ENCODE results near the gene L2HGDH. TPM values are rescaled to one million over a fixed set of nuclear protein-coding genes. Genes with fewer than 3 reads are reported as not detected.

Gene L2HGDH
- total and polyA plus RNA-seq, 9 of the 15 experiments (the other 6 are each of a cell fraction or from before 2014, with no cell fraction given) = 1.7 to 16.1 (median 10.5) TPM

DNA sequence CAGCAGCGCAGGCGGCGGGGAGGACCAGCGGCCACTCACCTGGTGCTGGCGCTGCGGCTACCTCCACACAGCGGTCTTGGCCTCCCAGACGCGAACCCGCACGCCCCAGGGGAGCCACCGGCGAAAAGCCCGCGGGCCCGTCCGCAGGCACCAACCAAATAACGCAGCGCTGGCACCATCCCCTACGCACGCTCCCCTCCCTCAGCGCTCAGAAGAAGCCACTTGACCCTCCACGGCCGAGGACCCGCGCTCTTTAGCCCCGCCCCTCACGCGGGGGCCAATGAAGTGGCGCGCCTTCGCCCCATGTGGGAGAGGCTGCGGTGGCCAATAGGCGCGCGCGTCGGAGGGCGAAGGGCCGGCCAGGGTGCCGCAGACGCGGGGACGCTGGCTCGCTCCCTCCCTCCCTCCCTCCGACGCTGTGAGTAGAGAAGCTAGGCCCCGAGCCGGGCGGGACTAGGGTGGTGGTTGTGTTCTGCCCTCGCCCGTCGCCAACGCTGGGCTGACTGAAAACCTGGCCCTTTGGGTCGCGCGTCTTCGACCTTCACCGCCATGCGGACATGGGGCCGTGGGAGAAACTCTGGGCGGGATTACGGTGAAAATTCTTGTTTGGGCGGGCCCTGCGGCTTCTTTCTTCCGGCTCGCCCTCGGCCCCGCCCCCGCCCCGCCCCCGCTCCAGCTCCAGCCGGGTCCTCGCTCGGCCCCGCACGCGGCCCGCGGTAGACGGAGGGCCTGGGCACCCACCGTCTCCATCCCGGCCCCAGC lies at the start of gene L2HGDH, which contains the start of gene DMAC2L (continued):
- no peak for TF ChIP-seq CHD1 (IDR thresholded peaks at IDR 0.05; ENCODE audit: low read length)
- peak; percentile 32 for TF ChIP-seq TAF1 (IDR thresholded peaks at IDR 0.05; ENCODE audit: control insufficient read depth, extremely low read depth, insufficient read depth, low read length, severe bottlenecking)
- TF ChIP-seq, protein P1, sequence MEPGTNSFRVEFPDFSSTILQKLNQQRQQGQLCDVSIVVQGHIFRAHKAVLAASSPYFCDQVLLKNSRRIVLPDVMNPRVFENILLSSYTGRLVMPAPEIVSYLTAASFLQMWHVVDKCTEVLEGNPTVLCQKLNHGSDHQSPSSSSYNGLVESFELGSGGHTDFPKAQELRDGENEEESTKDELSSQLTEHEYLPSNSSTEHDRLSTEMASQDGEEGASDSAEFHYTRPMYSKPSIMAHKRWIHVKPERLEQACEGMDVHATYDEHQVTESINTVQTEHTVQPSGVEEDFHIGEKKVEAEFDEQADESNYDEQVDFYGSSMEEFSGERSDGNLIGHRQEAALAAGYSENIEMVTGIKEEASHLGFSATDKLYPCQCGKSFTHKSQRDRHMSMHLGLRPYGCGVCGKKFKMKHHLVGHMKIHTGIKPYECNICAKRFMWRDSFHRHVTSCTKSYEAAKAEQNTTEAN (CRISPR knock-in tag; IDR thresholded peaks at IDR 0.05) = peak; percentile 71; the same call in 1 of the 2 replicates
- no peak for TF ChIP-seq TCFL5 (CRISPR knock-in tag; conservative IDR thresholded peaks at IDR 0.05)
- TF ChIP-seq, protein P2, sequence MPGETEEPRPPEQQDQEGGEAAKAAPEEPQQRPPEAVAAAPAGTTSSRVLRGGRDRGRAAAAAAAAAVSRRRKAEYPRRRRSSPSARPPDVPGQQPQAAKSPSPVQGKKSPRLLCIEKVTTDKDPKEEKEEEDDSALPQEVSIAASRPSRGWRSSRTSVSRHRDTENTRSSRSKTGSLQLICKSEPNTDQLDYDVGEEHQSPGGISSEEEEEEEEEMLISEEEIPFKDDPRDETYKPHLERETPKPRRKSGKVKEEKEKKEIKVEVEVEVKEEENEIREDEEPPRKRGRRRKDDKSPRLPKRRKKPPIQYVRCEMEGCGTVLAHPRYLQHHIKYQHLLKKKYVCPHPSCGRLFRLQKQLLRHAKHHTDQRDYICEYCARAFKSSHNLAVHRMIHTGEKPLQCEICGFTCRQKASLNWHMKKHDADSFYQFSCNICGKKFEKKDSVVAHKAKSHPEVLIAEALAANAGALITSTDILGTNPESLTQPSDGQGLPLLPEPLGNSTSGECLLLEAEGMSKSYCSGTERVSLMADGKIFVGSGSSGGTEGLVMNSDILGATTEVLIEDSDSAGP (CRISPR knock-in tag; IDR thresholded peaks at IDR 0.05) = no peak

DNA sequence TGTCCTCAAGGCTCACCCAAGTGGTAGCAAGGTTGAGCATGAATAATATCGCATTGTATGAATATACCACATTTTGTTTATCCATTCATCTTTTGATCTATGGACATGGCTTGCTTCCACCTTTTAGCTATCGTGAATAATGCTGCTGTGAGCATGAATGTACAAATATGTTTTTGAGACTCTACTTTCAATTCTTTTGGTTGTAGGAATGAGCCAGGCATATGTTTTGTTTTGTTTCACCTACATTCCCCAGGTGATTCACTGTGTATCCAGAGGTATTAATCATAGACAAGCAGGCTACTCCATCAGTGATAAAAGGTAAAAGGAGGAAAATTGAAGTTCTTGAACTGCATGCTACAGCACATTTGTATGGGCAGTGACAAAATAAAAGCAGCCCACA lies 48.8 kb upstream of the L2HGDH start:
- H3K4me3 ChIP-seq = no peak overlapping the region
- H3K4me2 ChIP-seq (ENCODE audit: insufficient read depth, low read length) = no peak overlapping the region
- H3K79me2 ChIP-seq (ENCODE audit: control insufficient read depth, insufficient read depth, low read length) = no peaks in the 10 kb centered on the region
- ATAC-seq (no peak), FAIRE-seq (no peak), DNase-seq (ENCODE audit: extremely low read depth in 1 of 4, low spot score in 3 of 4) (no peak)
- no peak overlapping the region for H2AFZ ChIP-seq (ENCODE audit: low read depth, low read length)
- in situ Hi-C loops (cut with MboI) (no loop called here), intact Hi-C loops (cut with micrococcal nuclease) (no loop called here)
- no peak overlapping the region for H3K9ac ChIP-seq (ENCODE audit: insufficient read depth in 1 of 2, low read depth in 2 of 2, low read length in 2 of 2)
- POLR2A ChIA-PET = interaction anchor here (0.5 kb wide), 1 partner anchor 151 kb away, joined by 3 read pairs; no protein-coding TSS in a partner anchor
- H3K9me3 ChIP-seq (replicated peaks; ENCODE audit: control insufficient read depth, insufficient read depth, low read depth, low read length) = no peaks in the 10 kb centered on the region
- TF ChIP-seq ZBTB17 (CRISPR knock-in tag; IDR thresholded peaks at IDR 0.05) (no peak), ARNT (IDR thresholded peaks at IDR 0.05) (no peak), NRF1 (conservative IDR thresholded peaks at IDR 0.05 in 1 of 2, IDR thresholded peaks at IDR 0.05 in 1 of 2) (no peak), ZNF707 (CRISPR knock-in tag; conservative IDR thresholded peaks at IDR 0.05) (no peak), MCM3 (IDR thresholded peaks at IDR 0.05) (no peak), HIVEP1 (CRISPR knock-in tag; IDR thresholded peaks at IDR 0.05) (no peak), RUNX1 (IDR thresholded peaks at IDR 0.05; ENCODE audit: low read depth) (no peak), FOXA3 (CRISPR knock-in tag; conservative IDR thresholded peaks at IDR 0.05 in 1 of 2, IDR thresholded peaks at IDR 0.05 in 1 of 2) (no peak)
- TF ChIP-seq, protein P3, sequence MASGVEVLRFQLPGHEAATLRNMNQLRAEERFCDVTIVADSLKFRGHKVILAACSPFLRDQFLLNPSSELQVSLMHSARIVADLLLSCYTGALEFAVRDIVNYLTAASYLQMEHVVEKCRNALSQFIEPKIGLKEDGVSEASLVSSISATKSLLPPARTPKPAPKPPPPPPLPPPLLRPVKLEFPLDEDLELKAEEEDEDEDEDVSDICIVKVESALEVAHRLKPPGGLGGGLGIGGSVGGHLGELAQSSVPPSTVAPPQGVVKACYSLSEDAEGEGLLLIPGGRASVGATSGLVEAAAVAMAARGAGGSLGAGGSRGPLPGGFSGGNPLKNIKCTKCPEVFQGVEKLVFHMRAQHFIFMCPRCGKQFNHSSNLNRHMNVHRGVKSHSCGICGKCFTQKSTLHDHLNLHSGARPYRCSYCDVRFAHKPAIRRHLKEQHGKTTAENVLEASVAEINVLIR (CRISPR knock-in tag; IDR thresholded peaks at IDR 0.05) = no peak
- TF ChIP-seq, protein P4, sequence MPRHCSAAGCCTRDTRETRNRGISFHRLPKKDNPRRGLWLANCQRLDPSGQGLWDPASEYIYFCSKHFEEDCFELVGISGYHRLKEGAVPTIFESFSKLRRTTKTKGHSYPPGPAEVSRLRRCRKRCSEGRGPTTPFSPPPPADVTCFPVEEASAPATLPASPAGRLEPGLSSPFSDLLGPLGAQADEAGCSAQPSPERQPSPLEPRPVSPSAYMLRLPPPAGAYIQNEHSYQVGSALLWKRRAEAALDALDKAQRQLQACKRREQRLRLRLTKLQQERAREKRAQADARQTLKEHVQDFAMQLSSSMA (CRISPR knock-in tag; IDR thresholded peaks at IDR 0.05) = no peak
- no peaks in the 10 kb centered on the region for H3K9me1 ChIP-seq (ENCODE audit: control insufficient read depth, insufficient read depth, low read length)
- H3K4me1 ChIP-seq (replicated peaks in 1 of 2; ENCODE audit: control insufficient read depth in 2 of 2, insufficient read depth in 2 of 2, low read length in 2 of 2) = no peaks in the 10 kb centered on the region; a peak in 1 of 5 replicates
- WGBS (ENCODE audit: insufficient coverage, low coverage, missing lambda C conversion rate) = 100% methylated on average over 1 of the region's 2 CpGs
- H3K27me3 ChIP-seq (ENCODE audit: control insufficient read depth in 2 of 2, insufficient read depth in 2 of 2, low read length in 2 of 2) = no peaks in the 10 kb centered on the region
- no peaks in the 10 kb centered on the region for H3K36me3 ChIP-seq (ENCODE audit: control insufficient read depth, insufficient read depth, low read length)
- H3K27ac ChIP-seq (ENCODE audit: extremely low read depth, low read depth, low read length) = no peak overlapping the region
- H4K20me1 ChIP-seq (replicated peaks; ENCODE audit: control insufficient read depth, insufficient read depth, low read length) = no peaks in the 10 kb centered on the region
- CTCF ChIA-PET (ENCODE audit: low intra/inter-chr PET ratio) = no interaction called here
- BruUV-seq (replicated peaks) = no TSS peak
